SK-N-SH (cell line): Measurements from ENCODE around the gene DHRS13. TPM values are rescaled to one million over a fixed set of nuclear protein-coding genes. Genes with fewer than 3 reads are reported as not detected.

Source experiments
- CTCF ChIA-PET: fragments of 300-600, 350-600 bp; formaldehyde crosslinking; extraction: SDS; loops from one replicate; lab custom pipeline; 2021; lab: Yijun Ruan, JAX
- POLR2A ChIA-PET: fragments of 350-600 bp; sonication (Branson Sonifier 250); formaldehyde crosslinking; extraction: SDS; loops from one replicate; lab custom pipeline; 2020; ENCODE audit warnings: antibody characterized with exemption, inconsistent platforms; lab: Yijun Ruan, JAX
- DNase-seq: peaks from one replicate; pipeline ENCODE4 v3.0.0; 2012
- H2AFZ ChIP-seq: fragments of 200-600 bp; sonication (generic); 2 replicates; pipeline ENCODE4 v1.8.1; 2016; ENCODE audit warnings: antibody characterized with exemption, mild to moderate bottlenecking, low read depth
- H3F3A ChIP-seq: fragments of 200-600 bp; sonication (generic); replicated peaks from 2 replicates; pipeline ENCODE3; 2016; ENCODE audit warnings: antibody characterized with exemption, mild to moderate bottlenecking; ENCODE audit not compliant: insufficient read depth
- H3K27ac ChIP-seq, 2 experiments: fragments of 200-500 bp in 1 of 2; fragments of 200-600 bp in 1 of 2; sonication (Bioruptor generic) in 1 of 2; sonication (generic), shearing (Covaris generic) in 1 of 2; 2 replicates each; pipeline versions ENCODE4 v1.5.1 to v1.6.1; 2014 to 2016; ENCODE audit warnings: low read depth in 2 of 2, inconsistent platforms in 1 of 2, low read length in 1 of 2, mild to moderate bottlenecking in 1 of 2, mixed read lengths in 1 of 2
- H3K27me3 ChIP-seq: fragments of 200-600 bp; sonication (generic), shearing (Covaris generic); 2 replicates; pipeline ENCODE4 v1.6.1; 2016; ENCODE audit warnings: mixed run types; ENCODE audit not compliant: insufficient read depth
- H3K36me3 ChIP-seq, 2 experiments: fragments of 200-500 bp in 1 of 2; fragments of 200-600 bp in 1 of 2; sonication (Bioruptor generic) in 1 of 2; sonication (generic) in 1 of 2; replicated peaks in 1 of 2; 2 replicates each; pipeline versions ENCODE3 to v1.5.1; 2014 to 2016; ENCODE audit warnings: low read length in 1 of 2, mild to moderate bottlenecking in 1 of 2; ENCODE audit not compliant: insufficient read depth in 2 of 2, control insufficient read depth in 1 of 2
- H3K4me1 ChIP-seq, 2 experiments: fragments of 200-500 bp in 1 of 2; fragments of 200-600 bp in 1 of 2; sonication (Bioruptor generic) in 1 of 2; sonication (generic), shearing (Covaris generic) in 1 of 2; 2 replicates each; pipeline versions ENCODE4 v1.5.1 to v1.6.1; 2014 to 2016; ENCODE audit warnings: low read depth in 1 of 2, low read length in 1 of 2, mixed run types in 1 of 2; ENCODE audit not compliant: insufficient read depth in 2 of 2, control insufficient read depth in 1 of 2
- H3K4me2 ChIP-seq: fragments of 200-600 bp; sonication (generic), shearing (Covaris generic); 2 replicates; pipeline ENCODE4 v1.6.1; 2017; ENCODE audit warnings: mixed run types
- H3K4me3 ChIP-seq, 2 experiments: fragments of 200-500 bp in 1 of 2; fragments of 200-600 bp in 1 of 2; sonication (Bioruptor generic) in 1 of 2; sonication (generic), shearing (Covaris generic) in 1 of 2; 2 replicates each; pipeline versions ENCODE4 v1.5.1 to v1.8.1; 2014 to 2016; ENCODE audit warnings: low read depth in 2 of 2, inconsistent platforms in 1 of 2, low read length in 1 of 2, mild to moderate bottlenecking in 1 of 2, mixed read lengths in 1 of 2, moderate library complexity in 1 of 2
- H3K79me2 ChIP-seq: fragments of 200-600 bp; sonication (generic); 2 replicates; pipeline ENCODE4 v1.8.1; 2017; ENCODE audit warnings: mild to moderate bottlenecking; ENCODE audit not compliant: insufficient read depth
- H3K9ac ChIP-seq: fragments of 200-600 bp; sonication (generic); 2 replicates; pipeline ENCODE4 v1.6.1; 2017; ENCODE audit warnings: mixed run types
- H3K9me2 ChIP-seq: fragments of 200-600 bp; sonication (generic); 2 replicates; pipeline ENCODE4 v1.6.1; 2017; ENCODE audit warnings: mixed run types
- H3K9me3 ChIP-seq: fragments of 200-600 bp; sonication (generic); 2 replicates; pipeline ENCODE4 v1.6.1; 2017; ENCODE audit warnings: mixed run types, mild to moderate bottlenecking, moderate library complexity
- H4K20me1 ChIP-seq: fragments of 200-600 bp; sonication (generic); 2 replicates; pipeline ENCODE4 v1.6.1; 2017; ENCODE audit warnings: mild to moderate bottlenecking, mixed run types; ENCODE audit not compliant: insufficient read depth
- ELF1 ChIP-seq: IDR thresholded peaks from 2 replicates; pipeline ENCODE4 v1.4.0; 2012
- GABPA ChIP-seq: IDR thresholded peaks from 2 replicates; pipeline ENCODE4 v1.4.0; 2012; ENCODE audit warnings: low read depth, mild to moderate bottlenecking
- MXI1 ChIP-seq: IDR thresholded peaks from 2 replicates; pipeline ENCODE4 v1.6.1; 2012; ENCODE audit warnings: mild to moderate bottlenecking, low read depth, low read length, improper control_type of control experiment
- PBX3 ChIP-seq: IDR thresholded peaks from 2 replicates; pipeline ENCODE4; 2012
- POLR2AphosphoS5 ChIP-seq: IDR thresholded peaks from 2 replicates; pipeline ENCODE4 v1.6.1; 2012; ENCODE audit warnings: low read depth, low read length
- SIN3A ChIP-seq: IDR thresholded peaks from 2 replicates; pipeline ENCODE4 v1.6.1; 2012; ENCODE audit warnings: low read depth, mild to moderate bottlenecking, low read length, moderate library complexity, borderline replicate concordance
- SMC3 ChIP-seq: IDR thresholded peaks from 2 replicates; pipeline ENCODE4 v1.6.1; 2012; ENCODE audit warnings: low read depth, low read length, improper control_type of control experiment
- TAF1 ChIP-seq: IDR thresholded peaks from 2 replicates; pipeline ENCODE4 v1.6.1; 2012; ENCODE audit warnings: low read depth, mild to moderate bottlenecking, low read length, moderate library complexity, borderline replicate concordance
- TEAD4 ChIP-seq: IDR thresholded peaks from 2 replicates; pipeline ENCODE4 v1.4.0; 2012; ENCODE audit warnings: mild to moderate bottlenecking, borderline replicate concordance; ENCODE audit not compliant: insufficient read depth
- YY1 ChIP-seq: IDR thresholded peaks from 2 replicates; pipeline ENCODE4 v1.4.0; 2012; ENCODE audit warnings: low read depth, mild to moderate bottlenecking
- ZBTB33 ChIP-seq: IDR thresholded peaks from 2 replicates; pipeline ENCODE4 v1.4.0; 2012; ENCODE audit warnings: low read depth, borderline replicate concordance
- WGBS: methylation state at CpG from one replicate; pipeline ENCODE4 v1.1.6; 2017; ENCODE audit warnings: low lambda C conversion rate; 5-methylcytosine and 5-hydroxymethylcytosine counted together
- polyA plus RNA-seq, 3 experiments: library from polyadenylated mRNA; depleted of rRNA; stranded (reverse); fragments of >200 nt; gene quantifications; 2 replicates each; pipeline ENCODE4 v1.2.3, GENCODE V29; 2012
- TF ChIP-seq, protein P1 (sequence below): fragments of 150-350 bp; IDR thresholded peaks from 2 replicates; pipeline ENCODE4 v1.6.1; 2016; ENCODE audit warnings: mild to moderate bottlenecking, low read depth, low read length
- TF ChIP-seq, protein P2 (sequence below): IDR thresholded peaks from 2 replicates; pipeline ENCODE4 v1.4.0; 2012; ENCODE audit warnings: low read depth, borderline replicate concordance

The DHRS13 gene
- polyA plus RNA-seq, 1 of the 3 experiments (the other 2 are of a cell fraction), result 7.4 TPM

DNA sequence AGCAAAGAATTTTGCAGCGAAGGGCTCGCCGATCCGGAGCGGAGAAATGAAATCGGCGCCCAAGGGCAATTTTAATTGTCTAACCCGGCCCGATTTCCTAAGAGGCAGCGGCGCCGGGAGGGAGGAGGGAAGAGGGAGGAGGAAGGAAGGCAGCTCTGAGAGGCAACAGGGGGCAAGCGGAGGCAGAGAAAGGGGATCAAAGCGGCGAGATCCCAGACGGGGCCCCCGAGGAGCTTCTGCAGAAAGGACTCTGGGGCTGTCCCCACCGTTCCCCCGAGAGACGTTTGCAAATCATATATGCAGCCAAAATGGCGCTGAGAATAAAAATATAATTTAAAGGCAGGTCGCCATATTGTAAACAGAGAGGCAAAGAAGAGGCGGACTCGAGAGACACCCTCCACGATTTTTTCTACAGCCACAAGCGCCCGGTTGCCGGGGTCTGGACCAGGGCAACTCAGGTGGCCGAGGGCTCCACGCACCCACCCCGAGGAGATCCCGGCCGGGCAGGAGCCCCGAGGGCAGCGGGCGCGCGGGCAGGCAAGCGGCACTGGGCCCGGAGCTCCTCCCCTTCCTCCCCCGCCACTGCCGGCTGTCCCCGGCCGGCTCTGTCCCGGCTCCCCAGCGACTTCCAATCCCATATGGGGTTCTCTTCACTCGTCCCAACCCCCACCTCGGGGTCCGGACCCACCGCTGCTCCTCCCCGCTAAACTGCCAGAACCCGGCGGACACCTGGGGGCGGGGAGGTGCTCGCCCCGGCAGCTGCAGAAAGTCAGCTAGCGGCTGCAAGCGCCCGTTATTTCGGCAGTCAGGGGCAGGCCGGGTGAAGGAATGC is 46.5 kb upstream of the DHRS13 start:
- no peaks in the 10 kb centered on the region for H3K9me3 ChIP-seq
- H3K79me2 ChIP-seq, result peaks cover 62% of the 10 kb centered on the region
- H3K9me2 ChIP-seq, result no peaks in the 10 kb centered on the region
- CTCF ChIA-PET, result interaction anchor here (0.6 to 3.3 kb wide), 18 partner anchors 12 to 271 kb away, joined by 3 to 20 read pairs (median 4); partner anchors contain the start of genes FLOT2 and TLCD1
- H3K4me1 ChIP-seq, result peaks cover 24 to 28% of the 10 kb centered on the region in 2 experiments
- H4K20me1 ChIP-seq, result peaks cover 13% of the 10 kb centered on the region
- TF ChIP-seq TEAD4 (0 out of 2 replicates have a peak, but pooled peaks have one; percentile 25), GABPA (no peak; the same call in 1 of the 2 replicates), MXI1 (no peak), ELF1 (no peak), PBX3 (0 out of 2 replicates have a peak, but pooled peaks have one; percentile 2), SIN3A (peak; percentile 23; the same call in 1 of the 2 replicates), TAF1 (peak; percentile 23; the same call in 1 of the 2 replicates), YY1 (peak; percentile 85)
- TF ChIP-seq, all 33 proteins: peak for 5
- Histone ChIP-seq H3K27ac (peak overlapping the region; percentile 88 to 99), H3K4me2 (peak overlapping the region; percentile 87), H3K27me3 (no peaks in the 10 kb centered on the region), H3K36me3 (peaks cover 4 to 9% of the 10 kb centered on the region in 2 experiments), H3K4me3 (peak overlapping the region; percentile 83 to 93), H3F3A (peaks cover 52% of the 10 kb centered on the region), H3K9ac (peak overlapping the region; percentile 90), H2AFZ (peak overlapping the region; percentile 25; the same call in 1 of the 2 replicates)
- POLR2A ChIA-PET, result interaction anchor here (0.7 to 1.7 kb wide), 5 partner anchors 20 to 288 kb away, joined by 3 to 5 read pairs (median 3); partner anchors contain the start of genes RPL23A, SDF2 and SUPT6H
- WGBS, result 1% methylated on average over 35 of the region's 61 CpGs
- peak; percentile 63 for DNase-seq

DNA sequence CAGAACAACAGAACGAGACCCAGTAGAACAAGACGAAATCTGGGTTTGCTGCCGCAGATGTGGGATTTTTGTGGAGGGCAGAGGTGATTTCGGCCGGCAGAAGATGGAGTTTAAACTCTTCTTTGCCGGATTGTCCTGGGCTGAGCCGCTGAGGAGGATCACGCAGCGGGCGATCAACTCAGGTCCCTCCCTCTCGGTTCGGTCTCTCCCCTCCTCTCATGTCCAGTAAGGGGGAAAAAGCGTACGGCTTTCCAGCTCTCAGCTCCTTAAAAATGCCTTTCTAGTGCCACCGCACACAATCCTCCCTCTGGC is 46.0 kb upstream of the DHRS13 start:
- H3K9me2 ChIP-seq, result no peaks in the 10 kb centered on the region
- peaks cover 4 to 15% of the 10 kb centered on the region in 2 experiments for H3K36me3 ChIP-seq
- peaks cover 24 to 28% of the 10 kb centered on the region in 2 experiments for H3K4me1 ChIP-seq
- H3K9me3 ChIP-seq, result no peaks in the 10 kb centered on the region
- H3K9ac ChIP-seq, result peak overlapping the region; percentile 90
- no peak for DNase-seq
- POLR2A ChIA-PET, result interaction anchor here (0.7 to 1.2 kb wide), 2 partner anchors 30 to 287 kb away, joined by 3 read pairs; partner anchors contain the start of genes SDF2 and SUPT6H
- peak overlapping the region; percentile 88 to 99 for H3K27ac ChIP-seq
- peak overlapping the region; percentile 83 to 93 for H3K4me3 ChIP-seq
- H4K20me1 ChIP-seq, result peaks cover 13% of the 10 kb centered on the region
- H2AFZ ChIP-seq, result peak overlapping the region; percentile 25; the same call in 1 of the 2 replicates
- peaks cover 68% of the 10 kb centered on the region for H3K79me2 ChIP-seq
- no peaks in the 10 kb centered on the region for H3K27me3 ChIP-seq
- TF ChIP-seq, protein P1, sequence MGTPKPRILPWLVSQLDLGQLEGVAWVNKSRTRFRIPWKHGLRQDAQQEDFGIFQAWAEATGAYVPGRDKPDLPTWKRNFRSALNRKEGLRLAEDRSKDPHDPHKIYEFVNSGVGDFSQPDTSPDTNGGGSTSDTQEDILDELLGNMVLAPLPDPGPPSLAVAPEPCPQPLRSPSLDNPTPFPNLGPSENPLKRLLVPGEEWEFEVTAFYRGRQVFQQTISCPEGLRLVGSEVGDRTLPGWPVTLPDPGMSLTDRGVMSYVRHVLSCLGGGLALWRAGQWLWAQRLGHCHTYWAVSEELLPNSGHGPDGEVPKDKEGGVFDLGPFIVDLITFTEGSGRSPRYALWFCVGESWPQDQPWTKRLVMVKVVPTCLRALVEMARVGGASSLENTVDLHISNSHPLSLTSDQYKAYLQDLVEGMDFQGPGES, result no peak
- no peak for TF ChIP-seq ELF1
- TF ChIP-seq, protein P2, sequence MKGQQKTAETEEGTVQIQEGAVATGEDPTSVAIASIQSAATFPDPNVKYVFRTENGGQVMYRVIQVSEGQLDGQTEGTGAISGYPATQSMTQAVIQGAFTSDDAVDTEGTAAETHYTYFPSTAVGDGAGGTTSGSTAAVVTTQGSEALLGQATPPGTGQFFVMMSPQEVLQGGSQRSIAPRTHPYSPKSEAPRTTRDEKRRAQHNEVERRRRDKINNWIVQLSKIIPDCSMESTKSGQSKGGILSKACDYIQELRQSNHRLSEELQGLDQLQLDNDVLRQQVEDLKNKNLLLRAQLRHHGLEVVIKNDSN, result no peak
- TF ChIP-seq MXI1, result 0 out of 2 replicates have a peak, but pooled peaks have one; percentile 26
- TF ChIP-seq ZBTB33, result no peak
- no peak for TF ChIP-seq SMC3
- TF ChIP-seq POLR2AphosphoS5, result 0 out of 2 replicates have a peak, but pooled peaks have one; percentile 19
- peaks cover 57% of the 10 kb centered on the region for H3F3A ChIP-seq
- CTCF ChIA-PET, result interaction anchor here (0.9 to 3.3 kb wide), 9 partner anchors 14 to 224 kb away, joined by 3 to 20 read pairs (median 4); partner anchors contain the start of gene TLCD1
- WGBS, result 5% methylated on average over 13 of the region's 15 CpGs
- peak overlapping the region; percentile 87 for H3K4me2 ChIP-seq
